Measurements from ENCODE around the gene ARF3.

DNA sequence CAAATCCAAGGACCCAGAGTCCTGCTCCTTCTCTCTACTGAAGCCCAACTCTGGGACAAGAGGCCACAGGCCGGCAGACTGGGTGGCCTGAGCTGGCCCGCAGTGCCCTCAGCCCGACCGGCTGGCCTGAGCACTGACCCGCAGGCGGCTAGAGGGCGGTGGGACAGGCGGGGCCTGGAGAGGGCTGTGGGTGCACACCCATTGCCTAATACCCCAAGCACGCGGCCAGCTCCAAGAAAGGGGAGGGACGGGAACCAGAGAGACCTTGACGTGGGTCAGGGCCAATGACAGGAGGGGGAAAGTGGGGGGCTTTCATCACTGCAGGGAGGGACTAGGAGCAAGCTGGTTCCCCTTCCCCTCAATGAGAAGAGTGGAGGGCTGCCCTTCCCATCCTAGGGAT is 16.2 kb upstream of the ARF3 start:
- TF ChIP-seq CTCF (conservative IDR thresholded peaks at IDR 0.05; ENCODE audit: low read length): no peak
- no peak for TF ChIP-seq EZH2phosphoT487 (IDR thresholded peaks at IDR 0.05; ENCODE audit: borderline replicate concordance)
